ENCODE measurements around the gene RAB3GAP1.

The RAB3GAP1 gene

GRCh38 chr2:135163901-135164300 lies 111.8 kb downstream of the RAB3GAP1 start:
- no peak for DNase-seq (ENCODE audit: low read depth in 2 of 2)

GRCh38 chr2:135164431-135164830 lies 112.3 kb downstream of the RAB3GAP1 start:
- no peak for DNase-seq (ENCODE audit: low read depth in 2 of 2)

GRCh38 chr2:135167273-135167672 lies 115.2 kb downstream of the RAB3GAP1 start:
- DNase-seq (ENCODE audit: low read depth in 2 of 2): no peak

- DNase-seq (ENCODE audit: low read depth in 2 of 2): no peak
Measured at GRCh38 chr2:135168204-135168856, 116.2 kb downstream of the RAB3GAP1 start.

- DNase-seq (ENCODE audit: low read depth in 2 of 2): no peak
Measured at GRCh38 chr2:135169900-135170753, 118.0 kb downstream of the RAB3GAP1 start.

- no peak for DNase-seq (ENCODE audit: low read depth in 2 of 2)
Measured at GRCh38 chr2:135174049-135174809, 122.1 kb downstream of the RAB3GAP1 start.

GRCh38 chr2:135174810-135175093 lies 122.7 kb downstream of the RAB3GAP1 start:
- no peak for DNase-seq (ENCODE audit: low read depth in 2 of 2)

GRCh38 chr2:135175177-135175576 lies 123.1 kb downstream of the RAB3GAP1 start:
- DNase-seq (ENCODE audit: low read depth in 2 of 2): no peak

GRCh38 chr2:135179689-135180088 lies 127.6 kb downstream of the RAB3GAP1 start:
- no peak for DNase-seq (ENCODE audit: low read depth in 2 of 2)

GRCh38 chr2:135182190-135182589 lies 130.1 kb downstream of the RAB3GAP1 start:
- no peak for DNase-seq (ENCODE audit: low read depth in 2 of 2)

GRCh38 chr2:135182601-135183000 lies 130.5 kb downstream of the RAB3GAP1 start:
- no peak for DNase-seq (ENCODE audit: low read depth in 2 of 2)

GRCh38 chr2:135183822-135184221 lies 131.7 kb downstream of the RAB3GAP1 start:
- no peak for DNase-seq (ENCODE audit: low read depth in 2 of 2)

- DNase-seq (ENCODE audit: low read depth in 2 of 2): no peak
Measured at GRCh38 chr2:135186054-135186453, 134.0 kb downstream of the RAB3GAP1 start.

- DNase-seq (ENCODE audit: low read depth in 2 of 2): no peak
Measured at GRCh38 chr2:135187270-135187669, 135.2 kb downstream of the RAB3GAP1 start.

- DNase-seq (ENCODE audit: low read depth in 2 of 2): no peak
Measured at GRCh38 chr2:135189148-135189547, 137.1 kb downstream of the RAB3GAP1 start.

GRCh38 chr2:135190799-135191198 lies 138.7 kb downstream of the RAB3GAP1 start:
- DNase-seq (ENCODE audit: low read depth in 2 of 2): no peak

- no peak for DNase-seq (ENCODE audit: low read depth in 2 of 2)
Measured at GRCh38 chr2:135198481-135198880, 146.4 kb downstream of the RAB3GAP1 start.

- DNase-seq (ENCODE audit: low read depth in 2 of 2): no peak
Measured at GRCh38 chr2:135202751-135203150, 150.7 kb downstream of the RAB3GAP1 start.

- no peak for DNase-seq (ENCODE audit: low read depth in 2 of 2)
Measured at GRCh38 chr2:135203944-135204343, 151.9 kb downstream of the RAB3GAP1 start.

GRCh38 chr2:135208016-135208415 lies 155.9 kb downstream of the RAB3GAP1 start:
- DNase-seq (ENCODE audit: low read depth in 2 of 2): no peak

GRCh38 chr2:135212757-135213156 lies 160.7 kb downstream of the RAB3GAP1 start:
- DNase-seq (ENCODE audit: low read depth in 2 of 2): no peak

- no peak for DNase-seq (ENCODE audit: low read depth in 2 of 2)
Measured at GRCh38 chr2:135218426-135218825, 166.3 kb downstream of the RAB3GAP1 start.

GRCh38 chr2:135219226-135219625 lies 167.1 kb downstream of the RAB3GAP1 start:
- no peak for DNase-seq (ENCODE audit: low read depth in 2 of 2)
